ENCODE results near the gene SH2D3C. TPM values are rescaled to one million over a fixed set of nuclear protein-coding genes. Genes with fewer than 3 reads are reported as not detected.

SH2D3C gene
- total RNA-seq, result under 0.01 TPM in 1 of 2 replicates, not detected in the other

DNA sequence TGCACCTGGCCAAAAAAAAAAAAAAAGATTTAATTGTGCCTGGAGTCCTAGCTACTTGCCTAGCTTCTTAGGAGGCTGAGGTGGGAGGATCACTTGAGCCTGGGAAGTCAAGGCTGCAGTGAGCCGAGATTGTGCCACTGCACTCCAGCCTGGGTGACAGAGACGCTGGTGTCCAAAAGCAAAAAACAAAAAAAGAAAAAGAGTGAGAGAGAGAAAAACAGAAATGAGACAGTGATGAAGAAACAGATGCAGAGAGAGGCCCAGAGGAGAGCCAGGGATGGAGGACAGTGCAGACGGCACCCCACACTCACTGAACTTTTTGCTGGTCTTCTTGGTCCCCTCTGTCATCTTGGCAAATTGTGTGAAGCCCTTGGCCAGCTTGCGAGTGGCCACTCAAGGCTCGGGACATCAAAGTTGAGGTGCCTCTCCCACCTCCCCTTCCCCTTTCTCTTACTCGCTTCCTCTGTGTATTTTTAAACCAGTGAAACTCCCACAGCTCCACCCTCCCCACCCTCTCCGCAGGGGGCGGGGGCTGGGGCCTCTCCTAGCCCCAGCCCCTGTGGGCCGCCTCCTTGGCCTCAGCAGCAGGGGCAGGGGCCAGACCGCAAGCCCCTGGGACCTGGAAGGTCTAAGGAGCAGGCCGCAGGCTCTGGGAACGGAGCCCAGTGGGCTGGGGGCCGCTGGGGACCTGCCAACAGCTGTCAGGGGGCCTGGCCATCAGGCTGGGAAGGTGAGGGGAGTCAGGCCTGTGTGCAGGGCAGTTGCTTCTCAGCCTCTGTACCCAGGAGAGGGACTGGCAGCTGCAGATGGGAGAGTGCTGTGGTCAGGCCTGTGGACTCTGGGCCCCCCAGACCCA lies at the start of gene SH2D3C:
TSS of gene SH2D3C (minus strand) at position 387 of the 856 bp plus-strand sequence. CDS start at position 348, 39 bp downstream.

GRCh38 chr9:127802576-127803443 lies 24.3 kb upstream of the SH2D3C start, which contains the start of gene FPGS:
Gene FPGS (plus strand): TSS chr9:127802882. CDS start chr9:127802925, 43 bp downstream.

DNA sequence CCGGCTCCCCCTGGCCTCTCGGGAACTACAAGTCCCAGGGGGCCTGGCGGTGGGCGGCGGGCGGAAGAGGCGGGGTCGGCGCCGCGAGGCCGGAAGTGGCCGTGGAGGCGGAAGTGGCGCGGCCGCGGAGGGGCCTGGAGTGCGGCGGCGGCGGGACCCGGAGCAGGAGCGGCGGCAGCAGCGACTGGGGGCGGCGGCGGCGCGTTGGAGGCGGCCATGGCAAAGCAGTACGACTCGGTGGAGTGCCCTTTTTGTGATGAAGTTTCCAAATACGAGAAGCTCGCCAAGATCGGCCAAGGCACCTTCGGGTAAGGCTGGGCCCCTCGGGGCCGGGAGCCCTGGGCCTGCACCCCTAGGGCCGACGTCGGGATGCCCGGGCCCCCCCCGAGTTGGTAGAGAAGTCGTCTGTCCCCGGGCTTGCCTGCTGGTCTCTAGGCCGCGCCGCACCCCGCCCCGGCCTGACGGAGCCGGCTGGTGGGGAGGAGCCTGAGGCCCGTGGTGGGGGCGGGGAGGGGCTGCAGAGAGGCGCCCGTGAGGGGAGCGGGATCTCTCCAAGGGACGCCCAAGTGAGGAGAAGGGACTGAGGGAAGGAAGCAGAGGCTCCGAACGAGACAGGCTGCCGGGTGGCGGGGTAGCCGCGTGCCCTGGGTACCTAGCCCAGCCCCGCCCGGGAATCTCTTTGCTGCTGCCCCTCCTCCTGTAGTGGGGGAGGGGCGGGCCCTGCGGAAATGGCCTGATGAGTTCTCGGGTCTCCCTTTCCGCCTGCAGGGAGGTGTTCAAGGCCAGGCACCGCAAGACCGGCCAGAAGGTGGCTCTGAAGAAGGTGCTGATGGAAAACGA lies 7.7 kb upstream of the SH2D3C start, which contains the start of gene CDK9:
TSS of gene CDK9 (plus strand) at position 102 of the 840 bp plus-strand sequence. CDS start at position 217, 115 bp downstream.

DNA sequence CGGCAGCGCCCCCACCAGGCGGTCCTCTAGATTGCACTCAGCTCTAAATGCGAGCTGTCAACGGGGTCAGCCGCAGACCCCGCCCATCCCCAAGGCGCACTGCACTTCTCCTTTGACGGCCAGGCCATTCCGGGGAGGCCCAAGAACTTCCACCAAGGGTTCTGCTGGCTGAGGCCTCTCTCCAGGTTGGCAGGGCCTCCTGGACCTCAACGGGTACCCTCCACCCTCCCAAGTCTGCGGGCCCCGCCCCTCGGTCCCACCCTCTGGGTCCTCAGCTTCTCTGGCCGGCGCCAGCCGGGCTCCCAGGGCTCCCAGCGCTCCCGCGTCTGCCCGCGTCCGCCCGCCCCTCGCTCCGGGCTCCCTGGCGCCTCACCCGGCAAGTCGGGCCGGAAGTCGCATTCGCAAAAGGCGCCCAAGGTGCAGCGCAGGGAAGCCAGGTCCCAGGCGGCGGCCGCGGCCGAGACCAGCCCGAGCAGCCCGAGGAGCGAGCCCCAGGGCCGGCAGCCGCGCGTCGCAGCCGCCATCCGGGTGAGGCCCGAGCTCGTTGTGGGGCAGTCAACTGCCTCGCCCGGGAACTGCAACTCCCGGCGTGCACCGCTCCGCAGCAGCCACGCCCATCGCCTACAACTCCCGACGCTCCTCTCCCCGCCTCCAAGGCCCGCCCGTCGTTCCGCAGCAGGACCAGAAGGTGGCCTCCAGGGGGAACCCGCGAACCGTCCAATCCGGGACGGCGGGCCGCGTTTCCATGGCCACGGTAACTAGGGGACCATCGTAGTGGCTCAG lies 43.5 kb downstream of the SH2D3C start, which contains the start of gene TOR2A:
TSS of gene TOR2A (minus strand) at position 548 of the 783 bp plus-strand sequence. CDS start at position 524, 24 bp downstream.

GRCh38 chr9:127715470-127716337 lies 62.8 kb downstream of the SH2D3C start, which contains the start of the genes PTRH1 and TTC16:
Gene PTRH1 (minus strand): TSS chr9:127715663. CDS start chr9:127715639, 24 bp downstream.
Gene TTC16 (plus strand): TSS chr9:127716079. CDS start chr9:127716146, 67 bp downstream.

DNA sequence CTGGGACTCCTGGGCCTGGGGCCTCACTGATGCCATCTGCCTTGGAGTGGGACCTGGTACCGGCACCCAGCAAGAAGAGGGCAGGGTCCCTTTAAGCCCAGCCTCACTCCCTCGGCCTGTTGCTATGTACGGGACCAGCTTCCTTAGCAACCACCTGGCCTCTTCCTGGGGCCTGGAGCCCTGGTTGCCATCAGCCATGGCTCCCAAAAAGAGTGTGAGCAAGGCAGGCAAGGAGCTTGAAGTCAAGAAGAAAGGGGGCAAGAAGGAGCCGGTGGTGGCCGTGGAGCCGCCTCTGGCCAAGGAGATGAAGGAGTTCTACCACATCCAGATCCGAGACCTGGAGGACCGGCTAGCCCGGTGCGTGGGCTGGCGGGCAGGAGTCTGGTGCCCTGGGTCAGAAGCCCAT lies 71.6 kb downstream of the SH2D3C start, which contains the start of gene CFAP157:
TSS of gene CFAP157 (plus strand) at position 153 of the 406 bp plus-strand sequence. CDS start at position 197, 44 bp downstream.

Other genes starting within 250 kb of the SH2D3C start
- gene STXBP1, start 166.4 kb downstream of the SH2D3C start, total RNA-seq, result 19.0 and 20.1 TPM in 2 replicates
- gene CFAP157, start 71.7 kb downstream of the SH2D3C start, total RNA-seq, result not detected in 2 replicates
- 28.9 and 36.0 TPM in 2 replicates for gene PTRH1, start 63.0 kb downstream of the SH2D3C start, total RNA-seq
- gene TTC16, start 62.6 kb downstream of the SH2D3C start, total RNA-seq, result under 0.01 TPM in 1 of 2 replicates, not detected in the other
- gene TOR2A, start 43.4 kb downstream of the SH2D3C start, total RNA-seq, result 10.1 and 13.6 TPM in 2 replicates
- 17.8 and 23.2 TPM in 2 replicates for gene CDK9, start 7.4 kb upstream of the SH2D3C start, total RNA-seq
- gene FPGS, start 24.2 kb upstream of the SH2D3C start, total RNA-seq, result 59.8 and 65.4 TPM in 2 replicates
- 47.2 and 48.9 TPM in 2 replicates for gene ENG, start 76.0 kb upstream of the SH2D3C start, total RNA-seq
- gene AK1, start 99.0 kb upstream of the SH2D3C start, total RNA-seq, result 73.0 and 87.0 TPM in 2 replicates
- 45.4 and 49.1 TPM in 2 replicates for gene ST6GALNAC6, start 120.9 kb upstream of the SH2D3C start, total RNA-seq
- gene ST6GALNAC4, start 138.4 kb upstream of the SH2D3C start, total RNA-seq, result 32.6 and 41.0 TPM in 2 replicates
- gene PIP5KL1, start 152.1 kb upstream of the SH2D3C start, total RNA-seq, result 2.1 and 4.0 TPM in 2 replicates
- gene DPM2, start 159.2 kb upstream of the SH2D3C start, total RNA-seq, result 30.9 and 38.5 TPM in 2 replicates
- gene EEIG1, start 202.3 kb upstream of the SH2D3C start, total RNA-seq, result 3.0 and 4.2 TPM in 2 replicates

Measured in bronchus fibroblast of lung (primary cell).